Stomach (tissue), 9 donors: ENCODE data around the gene RPL5. TPM values are rescaled to one million over a fixed set of nuclear protein-coding genes. Genes with fewer than 3 reads are reported as not detected.
A peak's percentile ranks its signal among the peaks of the same experiment; 100 is the strongest.

Source experiments
- DNase-seq, 2 donors: peaks; one replicate each; pipeline versions ENCODE4 v3.0.0 to v3.0.0-alpha.2; 2013 to 2019
- H3K27ac ChIP-seq, 5 donors: fragments of 200-600 bp in 4 of 5; sonication (generic) in 4 of 5; one replicate each; pipeline ENCODE4 v1.5.1; 2013 to 2019; ENCODE audit warnings: mild to moderate bottlenecking in 1 of 5, moderate library complexity in 1 of 5
- H3K27me3 ChIP-seq, 3 donors: fragments of 200-600 bp; sonication (generic); one replicate each; pipeline ENCODE4 v1.5.1; 2017 to 2019; ENCODE audit warnings: mixed run types in 1 of 3
- H3K36me3 ChIP-seq, 4 donors: fragments of 200-600 bp; sonication (generic); 1 replicate in 3 of 4; 2 replicates in 1 of 4; pipeline ENCODE4 v1.5.1; 2016 to 2019
- H3K4me1 ChIP-seq, 4 donors: fragments of 200-600 bp; sonication (generic); one replicate each; pipeline ENCODE4 v1.5.1; 2016 to 2019
- H3K4me3 ChIP-seq, 4 donors: fragments of 200-600 bp; sonication (generic) in 3 of 4; one replicate each; pipeline ENCODE4 v1.5.1; 2016 to 2019; ENCODE audit warnings: mild to moderate bottlenecking in 1 of 4
- H3K9me3 ChIP-seq, 4 donors: fragments of 200-600 bp; sonication (generic); one replicate each; pipeline ENCODE4 v1.5.1; 2016 to 2019
- CTCF ChIP-seq, 7 experiments: fragments of 450-650 bp in 4 of 7; fragments of 200-600 bp in 3 of 7; sonication (generic) in 3 of 7; IDR thresholded peaks; one replicate each; pipeline ENCODE4 v1.5.1; 2016 to 2019; ENCODE audit warnings: antibody characterized with exemption in 7 of 7, control low read depth in 2 of 7, mild to moderate bottlenecking in 1 of 7
- EP300 ChIP-seq: sonication (generic); formaldehyde crosslinking; IDR thresholded peaks from one replicate; pipeline ENCODE4 v1.6.1; 2017; ENCODE audit warnings: antibody characterized with exemption
- POLR2A ChIP-seq, 4 donors: fragments of 450-650 bp; IDR thresholded peaks; one replicate each; pipeline ENCODE4 v1.6.1; 2016; ENCODE audit warnings: antibody characterized with exemption in 4 of 4, control low read depth in 2 of 4, mild to moderate bottlenecking in 1 of 4, moderate library complexity in 1 of 4
- POLR2AphosphoS5 ChIP-seq, 3 donors: sonication (generic); formaldehyde crosslinking; IDR thresholded peaks; one replicate each; pipeline ENCODE4 v1.6.1; 2016; ENCODE audit warnings: antibody characterized with exemption in 3 of 3
- WGBS, 5 donors: extraction: QIAGEN DNeasy Blood & Tissue Kit in 3 of 5; methylation state at CpG; one replicate each; pipeline versions ENCODE4 v1.1.5 to v1.1.7; 2013 to 2018; 5-methylcytosine and 5-hydroxymethylcytosine counted together
- intact Hi-C: fragments of 100-400 bp; cut with DNase I; formaldehyde crosslinking; loops from one replicate; pipeline ENCODE4 v1.15.1; 2023; ENCODE audit warnings: low total_unique reads
- polyA plus RNA-seq, 3 donors: library from polyadenylated mRNA; stranded (reverse); fragments of 200-250 nt; gene quantifications; one replicate each; pipeline ENCODE4 v1.2.3, GENCODE V29; 2013
- total RNA-seq, 5 donors: library from RNA; depleted of rRNA; stranded (reverse); fragments of >200 nt; gene quantifications; one replicate each; pipeline versions ENCODE4 v1.1.0 to v1.2.3, GENCODE V29; 2014 to 2016
- donor health status: healthy with polysubstance abuse.
- donor health status: Bipolar disorder and iron deficiency.
- donor health status: healthy.

Gene RPL5
- total and polyA plus RNA-seq, 8 donors, result 1,447 to 2,593 (median 1,749) TPM

DNA sequence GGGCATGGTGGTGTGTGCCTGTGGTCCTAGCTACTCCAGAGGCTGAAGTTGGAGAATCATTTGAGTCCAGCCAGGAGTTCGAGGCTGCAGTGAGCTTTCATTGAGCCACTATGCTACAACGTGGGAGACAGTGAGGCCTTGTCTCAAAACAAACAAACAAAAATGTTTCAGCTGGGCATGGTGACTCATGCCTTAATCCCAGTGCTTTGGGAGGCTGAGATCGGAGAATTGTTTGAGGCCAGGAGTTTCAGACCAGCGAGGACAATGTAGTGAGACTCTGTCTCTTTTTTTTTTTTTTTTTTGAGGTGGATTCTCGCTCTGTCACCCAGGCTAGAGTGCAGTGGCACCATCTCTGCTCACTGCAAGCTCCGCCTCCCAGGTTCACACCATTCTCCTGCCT is 5.0 kb upstream of the RPL5 start:
- no peak overlapping the region for H3K27ac ChIP-seq
- WGBS, 5 donors, result 74 to 78% (median 77%) methylated on average over 4 to 6 of the region's 6 CpGs
- peaks cover 0 to 14% (median 2%) of the 10 kb centered on the region in 4 donors for H3K4me1 ChIP-seq
- TF ChIP-seq POLR2A (IDR thresholded peaks at IDR 0.05) (no peak), POLR2AphosphoS5 (IDR thresholded peaks at IDR 0.05) (no peak), EP300 (no peak), CTCF (IDR thresholded peaks at IDR 0.05) (no peak)
- no peaks in the 10 kb centered on the region for H3K9me3 ChIP-seq
- no peaks in the 10 kb centered on the region for H3K36me3 ChIP-seq
- no peaks in the 10 kb centered on the region for H3K27me3 ChIP-seq
- H3K4me3 ChIP-seq, result no peak overlapping the region
- intact Hi-C loops, result loop anchor here (10.0 kb wide), 1 partner anchor 72 kb away; no protein-coding TSS in a partner anchor
- DNase-seq, result no peak

DNA sequence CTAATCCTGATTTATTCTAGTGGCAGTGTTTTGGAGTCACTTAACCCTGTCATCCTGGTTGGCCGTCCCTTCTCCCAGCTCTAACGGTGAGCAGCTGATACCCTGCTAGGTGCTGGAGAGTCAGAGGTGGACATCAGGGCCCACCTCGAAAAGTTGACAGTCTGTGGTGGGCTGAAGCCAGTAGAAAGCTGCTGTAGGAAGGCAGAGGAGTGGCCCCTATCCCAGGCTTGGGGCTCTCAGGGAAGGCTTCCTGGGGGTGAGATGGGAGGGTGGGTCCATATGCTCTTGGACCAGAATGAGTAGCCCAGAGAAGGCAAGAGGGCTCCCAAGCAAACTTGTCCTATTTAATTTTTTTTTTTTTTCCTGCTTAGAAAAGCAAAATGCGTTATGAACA is 475 bp upstream of the RPL5 start:
- 43 to 58% (median 53%) methylated on average over 4 of the region's 4 CpGs for WGBS, 5 donors
- Histone ChIP-seq H3K27me3 (no peaks in the 10 kb centered on the region), H3K4me1 (peaks cover 27 to 36% (median 32%) of the 10 kb centered on the region in 4 donors), H3K4me3 (peak overlapping the region in 3 of 4 donors; percentile 79 to 97 (median 87)), H3K9me3 (no peaks in the 10 kb centered on the region), H3K27ac (peak overlapping the region in 2 of 5 donors; percentile 97), H3K36me3 (peaks cover 16 to 31% (median 27%) of the 10 kb centered on the region in 4 donors)
- intact Hi-C loops, result no loop called here
- TF ChIP-seq POLR2AphosphoS5 (IDR thresholded peaks at IDR 0.05) (no peak), CTCF (IDR thresholded peaks at IDR 0.05) (no peak), EP300 (no peak), POLR2A (IDR thresholded peaks at IDR 0.05) (no peak)
- peak in 1 of 2 donors; percentile 26 for DNase-seq

- peak in 1 of 2 donors; percentile 46 for DNase-seq
- peak overlapping the region; percentile 85 to 98 (median 97) for H3K27ac ChIP-seq
- no peak for TF ChIP-seq POLR2A (IDR thresholded peaks at IDR 0.05)
- TF ChIP-seq CTCF (IDR thresholded peaks at IDR 0.05), result no peak
- TF ChIP-seq EP300, result no peak
- no peak for TF ChIP-seq POLR2AphosphoS5 (IDR thresholded peaks at IDR 0.05)
- peaks cover 31 to 49% (median 41%) of the 10 kb centered on the region in 4 donors for H3K4me1 ChIP-seq
- H3K4me3 ChIP-seq, result peak overlapping the region; percentile 79 to 97 (median 90)
- no peaks in the 10 kb centered on the region for H3K27me3 ChIP-seq
- 0 to 1% (median 0%) methylated on average over 18 to 19 of the region's 19 CpGs for WGBS, 5 donors
- H3K9me3 ChIP-seq, result no peaks in the 10 kb centered on the region
- peaks cover 23 to 43% (median 40%) of the 10 kb centered on the region in 4 donors for H3K36me3 ChIP-seq
- intact Hi-C loops, result no loop called here
Measured at GRCh38 chr1:92832537-92833114, 786 bp downstream of the RPL5 start.

DNA sequence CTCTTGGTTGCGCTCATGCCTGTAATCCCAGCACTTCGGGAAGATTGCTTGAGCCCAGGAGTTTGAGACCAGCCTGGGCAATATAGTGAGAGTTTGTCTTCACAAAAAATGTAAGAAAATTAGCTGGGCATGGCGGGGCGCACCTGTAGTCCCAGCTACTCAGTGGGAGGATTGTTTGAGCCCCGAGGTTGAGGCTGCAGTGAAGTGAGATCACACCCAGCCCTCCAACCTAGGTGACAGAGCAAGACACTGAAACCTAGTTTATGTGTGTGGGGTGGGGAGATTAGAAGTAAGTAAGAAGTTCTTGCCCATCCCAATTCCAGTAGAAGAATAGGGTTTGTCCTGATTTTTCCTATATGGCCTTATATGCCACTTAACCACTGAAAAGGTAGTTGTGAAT is 2.0 kb downstream of the RPL5 start:
- peak in 1 of 2 donors; percentile 18 for DNase-seq
- Histone ChIP-seq H3K4me1 (peaks cover 39 to 61% (median 52%) of the 10 kb centered on the region in 4 donors), H3K27ac (peak overlapping the region; percentile 52 to 98 (median 97)), H3K27me3 (no peaks in the 10 kb centered on the region), H3K4me3 (peak overlapping the region; percentile 79 to 97 (median 90)), H3K9me3 (no peaks in the 10 kb centered on the region), H3K36me3 (peaks cover 35 to 56% (median 52%) of the 10 kb centered on the region in 4 donors)
- TF ChIP-seq POLR2A (IDR thresholded peaks at IDR 0.05) (no peak), EP300 (no peak), POLR2AphosphoS5 (IDR thresholded peaks at IDR 0.05) (no peak), CTCF (IDR thresholded peaks at IDR 0.05) (no peak)
- intact Hi-C loops, result no loop called here
- 30 to 53% (median 43%) methylated on average over 5 of the region's 5 CpGs for WGBS, 5 donors
